ENCODE data around the gene HAPLN2.

Gene HAPLN2

GRCh38 chr1:156664046-156664766 lies 45.0 kb downstream of the HAPLN2 start:
- DNase-seq (ENCODE audit: low read depth), result no peak
- TF ChIP-seq CTCF (conservative IDR thresholded peaks at IDR 0.05; ENCODE audit: low read depth, low read length), result no peak
- no peak overlapping the region for H3K4me3 ChIP-seq (ENCODE audit: low read length)

GRCh38 chr1:156664767-156665411 lies 45.7 kb downstream of the HAPLN2 start:
- H3K4me3 ChIP-seq (ENCODE audit: low read length), result no peak overlapping the region
- TF ChIP-seq CTCF (conservative IDR thresholded peaks at IDR 0.05; ENCODE audit: low read depth, low read length), result no peak
- no peak for DNase-seq (ENCODE audit: low read depth)

- H3K4me3 ChIP-seq (ENCODE audit: low read length), result no peak overlapping the region
- no peak for DNase-seq (ENCODE audit: low read depth)
- no peak for TF ChIP-seq CTCF (conservative IDR thresholded peaks at IDR 0.05; ENCODE audit: low read depth, low read length)
Measured at GRCh38 chr1:156665539-156665938, 46.3 kb downstream of the HAPLN2 start.

GRCh38 chr1:156666862-156667609 lies 47.8 kb downstream of the HAPLN2 start:
- H3K4me3 ChIP-seq (ENCODE audit: low read length), result no peak overlapping the region
- TF ChIP-seq CTCF (conservative IDR thresholded peaks at IDR 0.05; ENCODE audit: low read depth, low read length), result no peak
- no peak for DNase-seq (ENCODE audit: low read depth)

GRCh38 chr1:156667610-156667967 lies 48.4 kb downstream of the HAPLN2 start:
- no peak overlapping the region for H3K4me3 ChIP-seq (ENCODE audit: low read length)
- TF ChIP-seq CTCF (conservative IDR thresholded peaks at IDR 0.05; ENCODE audit: low read depth, low read length), result no peak
- DNase-seq (ENCODE audit: low read depth), result no peak

GRCh38 chr1:156667968-156668709 lies 48.9 kb downstream of the HAPLN2 start:
- no peak for DNase-seq (ENCODE audit: low read depth)
- TF ChIP-seq CTCF (conservative IDR thresholded peaks at IDR 0.05; ENCODE audit: low read depth, low read length), result no peak
- no peak overlapping the region for H3K4me3 ChIP-seq (ENCODE audit: low read length)
